HEK293 (cell line): ENCODE results near the gene RRP1.
A peak's percentile ranks its signal among the peaks of the same experiment; 100 is the strongest.

ENCODE experiments used
- CTCF ChIA-PET: fragments of 350-600 bp; formaldehyde crosslinking; extraction: SDS; loops from one replicate; lab custom pipeline; 2021; ENCODE audit warnings: antibody characterized with exemption; lab: Yijun Ruan, JAX
- POLR2A ChIA-PET: fragments of 300-600 bp; formaldehyde crosslinking; extraction: SDS; loops from one replicate; lab custom pipeline; 2020; ENCODE audit warnings: antibody characterized with exemption, inconsistent platforms; lab: Yijun Ruan, JAX
- H3K27ac ChIP-seq: fragments of 200-500 bp; sonication (Bioruptor generic); 2 replicates; pipeline ENCODE4 v1.5.1; 2014; ENCODE audit warnings: low read depth, low read length, control low read depth, inconsistent platforms; ENCODE audit errors: extremely low read depth
- H3K36me3 ChIP-seq, 2 experiments: fragments of 200-500 bp in 1 of 2; sonication (Bioruptor generic) in 1 of 2; 1 replicate in 1 of 2; 2 replicates in 1 of 2; pipeline ENCODE4 v1.5.1; 2014 to 2017; ENCODE audit warnings: inconsistent platforms in 2 of 2, low read length in 2 of 2; ENCODE audit not compliant: control insufficient read depth in 2 of 2, insufficient read depth in 1 of 2
- H3K4me1 ChIP-seq: fragments of 200-500 bp; sonication (Bioruptor generic); 2 replicates; pipeline ENCODE4 v1.5.1; 2014; ENCODE audit warnings: mild to moderate bottlenecking, low read length, inconsistent platforms; ENCODE audit not compliant: control insufficient read depth, insufficient read depth
- H3K4me3 ChIP-seq: 2 replicates; pipeline ENCODE4 v1.5.1; 2011; ENCODE audit warnings: low read depth, mild to moderate bottlenecking, control low read depth, low read length, moderate library complexity
- H3K9me3 ChIP-seq: fragments of 200-500 bp; sonication (Bioruptor generic); 2 replicates; pipeline ENCODE4 v1.5.1; 2014; ENCODE audit warnings: low read depth, low read length, inconsistent platforms; ENCODE audit not compliant: control insufficient read depth, insufficient read depth
- EGR2 ChIP-seq: fragments of 450-650 bp; formaldehyde crosslinking; IDR thresholded peaks from 2 replicates; pipeline ENCODE4 v1.5.1; 2016; ENCODE audit warnings: low read depth, missing biosample characterization, missing genetic modification characterization
- GLI2 ChIP-seq: fragments of 450-650 bp; formaldehyde crosslinking; IDR thresholded peaks from 2 replicates; pipeline ENCODE4; 2017; ENCODE audit warnings: missing biosample characterization, missing genetic modification characterization, low read depth, borderline replicate concordance
- HIC1 ChIP-seq: fragments of 450-650 bp; formaldehyde crosslinking; IDR thresholded peaks from 2 replicates; pipeline ENCODE4 v1.5.1; 2016; ENCODE audit warnings: missing biosample characterization, missing genetic modification characterization
- HOXC10 ChIP-seq: sonication (generic); formaldehyde crosslinking; IDR thresholded peaks from 2 replicates; pipeline ENCODE4 v1.8.1; 2023; ENCODE audit warnings: mild to moderate bottlenecking, missing genetic modification reagents
- KLF1 ChIP-seq: fragments of 450-650 bp; formaldehyde crosslinking; IDR thresholded peaks from 2 replicates; pipeline ENCODE4 v1.5.1; 2016; ENCODE audit warnings: missing biosample characterization, missing genetic modification characterization
- KLF10 ChIP-seq: fragments of 450-650 bp; IDR thresholded peaks from 2 replicates; pipeline ENCODE4 v1.5.1; 2018; ENCODE audit warnings: missing biosample characterization, mild to moderate bottlenecking, missing genetic modification characterization
- MYNN ChIP-seq: fragments of 450-650 bp; formaldehyde crosslinking; IDR thresholded peaks from 2 replicates; pipeline ENCODE4 v1.5.1; 2016; ENCODE audit warnings: missing biosample characterization, missing genetic modification characterization, borderline replicate concordance
- PRDM4 ChIP-seq: fragments of 450-650 bp; formaldehyde crosslinking; IDR thresholded peaks from 2 replicates; pipeline ENCODE4 v1.5.1; 2017; ENCODE audit warnings: missing biosample characterization, missing genetic modification characterization
- SALL2 ChIP-seq: fragments of 450-650 bp; formaldehyde crosslinking; IDR thresholded peaks from 2 replicates; pipeline ENCODE4 v1.5.0; 2017; ENCODE audit warnings: missing biosample characterization, mild to moderate bottlenecking, missing genetic modification characterization, borderline replicate concordance
- SETDB1 ChIP-seq: IDR thresholded peaks from one replicate; pipeline ENCODE4 v1.6.1; 2017; ENCODE audit warnings: mild to moderate bottlenecking, low read length, moderate library complexity, mixed read lengths; ENCODE audit not compliant: insufficient read length
- ZBTB20 ChIP-seq: fragments of 450-650 bp; formaldehyde crosslinking; IDR thresholded peaks from 2 replicates; pipeline ENCODE4 v1.5.1; 2016; ENCODE audit warnings: missing biosample characterization, missing genetic modification characterization
- ZBTB8A ChIP-seq: fragments of 450-650 bp; formaldehyde crosslinking; IDR thresholded peaks from 2 replicates; pipeline ENCODE4 v1.5.1; 2016; ENCODE audit warnings: missing biosample characterization, missing genetic modification characterization
- ZFHX2 ChIP-seq: fragments of 450-650 bp; formaldehyde crosslinking; conservative IDR thresholded peaks from 2 replicates; pipeline ENCODE4 v1.5.1; 2016; ENCODE audit warnings: missing biosample characterization, missing genetic modification characterization
- ZIC2 ChIP-seq: fragments of 450-650 bp; formaldehyde crosslinking; IDR thresholded peaks from 2 replicates; pipeline ENCODE4 v1.5.1; 2016; ENCODE audit warnings: missing biosample characterization, missing genetic modification characterization
- ZNF324 ChIP-seq: fragments of 450-650 bp; formaldehyde crosslinking; IDR thresholded peaks from 2 replicates; pipeline ENCODE4 v1.5.1; 2016; ENCODE audit warnings: missing biosample characterization, missing genetic modification characterization
- ZNF366 ChIP-seq: fragments of 450-650 bp; formaldehyde crosslinking; conservative IDR thresholded peaks from 2 replicates; pipeline ENCODE4 v1.5.1; 2016; ENCODE audit warnings: missing biosample characterization, missing genetic modification characterization
- ZNF426 ChIP-seq: fragments of 450-650 bp; formaldehyde crosslinking; IDR thresholded peaks from 2 replicates; pipeline ENCODE4 v1.5.1; 2017; ENCODE audit warnings: missing biosample characterization, missing genetic modification characterization, mild to moderate bottlenecking, inconsistent platforms, moderate library complexity
- ZNF529 ChIP-seq: fragments of 450-650 bp; formaldehyde crosslinking; IDR thresholded peaks from 2 replicates; pipeline ENCODE4 v1.5.1; 2017; ENCODE audit warnings: missing genetic modification characterization, missing biosample characterization; ENCODE audit not compliant: insufficient replicate concordance
- ZNF548 ChIP-seq: fragments of 450-650 bp; formaldehyde crosslinking; IDR thresholded peaks from 2 replicates; pipeline ENCODE4 v1.5.1; 2016; ENCODE audit warnings: missing biosample characterization, missing genetic modification characterization
- ZNF580 ChIP-seq: fragments of 450-650 bp; formaldehyde crosslinking; IDR thresholded peaks from 2 replicates; pipeline ENCODE4 v1.5.1; 2016; ENCODE audit warnings: missing biosample characterization, missing genetic modification characterization
- ZNF600 ChIP-seq: fragments of 450-650 bp; formaldehyde crosslinking; IDR thresholded peaks from 2 replicates; pipeline ENCODE4 v1.5.1; 2016; ENCODE audit warnings: missing biosample characterization, missing genetic modification characterization
- ZNF670 ChIP-seq: fragments of 450-650 bp; formaldehyde crosslinking; IDR thresholded peaks from 2 replicates; pipeline ENCODE4 v1.5.1; 2016; ENCODE audit warnings: missing biosample characterization, missing genetic modification characterization, low read depth
- ZNF677 ChIP-seq: fragments of 450-650 bp; IDR thresholded peaks from 2 replicates; pipeline ENCODE4 v1.5.0; 2018; ENCODE audit warnings: missing biosample characterization, mild to moderate bottlenecking, missing genetic modification characterization, moderate library complexity
- ZSCAN16 ChIP-seq: fragments of 450-650 bp; formaldehyde crosslinking; IDR thresholded peaks from 2 replicates; pipeline ENCODE4 v1.5.1; 2016; ENCODE audit warnings: missing biosample characterization, missing genetic modification characterization

Gene RRP1

GRCh38 chr21:43851593-43851992 lies 62.2 kb downstream of the RRP1 start:
- H3K9me3 ChIP-seq = no peaks in the 10 kb centered on the region
- H3K4me1 ChIP-seq = no peaks in the 10 kb centered on the region
- TF ChIP-seq HOXC10 (CRISPR knock-in tag) = no peak
- TF ChIP-seq ZNF426 (tag by site-specific recombination) = no peak
- peak; percentile 49; the same call in 1 of the 2 replicates for TF ChIP-seq ZBTB20 (tag by site-specific recombination)
- TF ChIP-seq PRDM4 = no peak
- TF ChIP-seq ZIC2 (tag by site-specific recombination) = peak; percentile 91
- no peak overlapping the region for H3K27ac ChIP-seq
- CTCF ChIA-PET = no interaction called here
- POLR2A ChIA-PET = no interaction called here
- H3K4me3 ChIP-seq = no peak overlapping the region
- no peaks in the 10 kb centered on the region for H3K36me3 ChIP-seq

- no peak overlapping the region for H3K4me3 ChIP-seq
- POLR2A ChIA-PET = no interaction called here
These were observed 64.7 kb downstream of the RRP1 start for GRCh38 chr21:43853851-43854772.

More at GRCh38 chr21:43853851-43854772, 64.7 kb downstream of the RRP1 start:
- H3K36me3 ChIP-seq = no peaks in the 10 kb centered on the region
- H3K9me3 ChIP-seq = no peaks in the 10 kb centered on the region
- no peaks in the 10 kb centered on the region for H3K4me1 ChIP-seq
- H3K27ac ChIP-seq = no peak overlapping the region
- TF ChIP-seq ZNF324 (no peak), ZSCAN16 (tag by site-specific recombination) (no peak), EGR2 (tag by site-specific recombination) (peak; percentile 61), ZNF677 (no peak), ZNF600 (peak; percentile 63), KLF10 (tag by site-specific recombination) (no peak), GLI2 (no peak), HIC1 (no peak), ZNF670 (no peak), ZFHX2 (peak; percentile 56), ZNF426 (tag by site-specific recombination) (no peak), MYNN (tag by site-specific recombination) (no peak), SALL2 (tag by site-specific recombination) (no peak), KLF1 (tag by site-specific recombination) (no peak), ZNF548 (peak; percentile 99), ZNF529 (tag by site-specific recombination) (no peak), ZNF366 (tag by site-specific recombination) (no peak), ZNF580 (no peak), ZBTB8A (no peak), SETDB1 (peak; percentile 20)
- TF ChIP-seq, all 188 proteins: peak for 5
- CTCF ChIA-PET = interaction anchor here (0.6 kb wide), 1 partner anchor 17 kb away, joined by 4 read pairs; no protein-coding TSS in a partner anchor
